Activated T-cell treated with anti-CD3 and anti-CD28 coated beads, Interleukin-2, amount 50 U/mL, for 4 hours (primary cell): ENCODE data around the gene CA10. TPM values are rescaled to one million over a fixed set of nuclear protein-coding genes. Genes with fewer than 3 reads are reported as not detected.

ENCODE experiments used
- ATAC-seq, 2 donors: fragments of 200-7000 bp; cut with Tn5 transposase; one replicate each; pipeline ENCODE4 v1.10.0; 2021
- DNase-seq: peaks from one replicate; pipeline ENCODE4 v3.0.0-alpha.2; 2020
- H3K27me3 Mint-ChIP-seq: one replicate; pipeline ENCODE4 v1.8.0; 2021; ENCODE audit warnings: low read depth, mixed read lengths
- H3K36me3 Mint-ChIP-seq: one replicate; pipeline ENCODE4 v1.8.0; 2022; ENCODE audit warnings: mixed read lengths; ENCODE audit not compliant: insufficient read depth
- H3K4me1 Mint-ChIP-seq: one replicate; pipeline ENCODE4 v1.8.0; 2021; ENCODE audit warnings: low read depth, mixed read lengths
- H3K4me3 Mint-ChIP-seq: one replicate; pipeline ENCODE4 v1.8.0; 2021; ENCODE audit warnings: mild to moderate bottlenecking, moderate library complexity, mixed read lengths
- H3K9me3 Mint-ChIP-seq: one replicate; pipeline ENCODE4 v1.8.0; 2021; ENCODE audit warnings: mixed read lengths
- total RNA-seq, 3 donors: library from RNA; stranded (reverse); gene quantifications; one replicate each; pipeline ENCODE4 v1.2.1, GENCODE V29; 2021

The CA10 gene
- total RNA-seq, 3 donors from 2014 or later, result not detected

DNA sequence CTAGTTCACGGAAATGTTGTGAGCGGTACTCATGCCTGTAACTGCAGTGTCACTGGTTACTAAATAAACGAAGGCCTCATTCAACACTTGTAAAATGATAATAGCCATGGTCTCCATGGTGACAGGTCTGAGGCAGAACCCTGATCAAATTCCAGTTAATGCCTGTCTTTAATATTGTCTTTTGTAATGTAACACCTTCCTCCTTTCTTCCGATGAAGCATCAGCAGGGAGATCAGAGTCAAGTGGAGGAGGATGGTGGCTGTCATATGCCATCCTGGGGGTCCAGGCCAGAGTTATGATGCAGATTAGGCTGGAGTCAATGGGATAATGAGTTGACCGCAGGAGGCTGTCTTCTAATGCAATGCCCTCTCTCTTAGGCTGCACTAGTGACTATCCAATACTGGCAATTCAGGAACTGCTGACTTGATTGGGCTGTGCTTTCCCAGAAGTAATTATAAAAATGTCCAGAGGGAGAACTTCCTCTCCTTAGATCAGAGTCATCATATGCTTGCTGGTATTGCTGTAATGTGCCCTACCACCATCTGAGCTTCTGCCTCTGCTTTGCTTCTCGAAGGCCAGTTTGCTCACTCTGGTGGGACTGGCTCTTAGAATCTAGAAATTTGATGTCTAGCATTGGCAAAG, 419.1 kb downstream of the CA10 start:
- Mint-ChIP-seq H3K27me3 (peaks cover 6% of the 10 kb centered on the region), H3K36me3 (no peaks in the 10 kb centered on the region)

DNA sequence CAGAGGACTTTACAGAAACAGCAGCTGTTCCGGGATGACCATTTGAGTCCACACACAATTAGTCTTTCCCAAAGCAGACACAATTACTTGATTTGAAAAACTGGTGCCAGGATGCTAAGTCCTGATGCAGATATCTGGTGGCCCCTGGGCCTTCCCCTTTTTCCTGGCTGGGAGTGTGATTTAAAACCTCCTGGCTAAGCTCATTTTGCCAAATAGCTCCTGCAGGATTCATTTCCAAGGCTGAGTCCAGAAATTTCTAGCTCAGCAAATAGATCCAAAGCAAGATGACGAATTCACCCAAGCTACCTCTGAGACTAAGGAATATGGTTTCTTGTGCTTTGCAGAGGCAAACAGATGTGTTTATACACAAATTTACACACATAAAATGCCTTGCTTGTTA, 422.2 kb downstream of the CA10 start:
- Mint-ChIP-seq H3K4me1 (no peaks in the 10 kb centered on the region), H3K36me3 (no peaks in the 10 kb centered on the region), H3K9me3 (no peaks in the 10 kb centered on the region), H3K27me3 (peaks cover 14% of the 10 kb centered on the region), H3K4me3 (no peak overlapping the region)
- ATAC-seq (no peak), DNase-seq (no peak)

More for the DNA sequence above, 419.1 kb downstream of the CA10 start:
- Mint-ChIP-seq H3K9me3 (no peaks in the 10 kb centered on the region), H3K4me3 (no peak overlapping the region), H3K4me1 (no peaks in the 10 kb centered on the region)
- ATAC-seq (no peak), DNase-seq (no peak)

DNA sequence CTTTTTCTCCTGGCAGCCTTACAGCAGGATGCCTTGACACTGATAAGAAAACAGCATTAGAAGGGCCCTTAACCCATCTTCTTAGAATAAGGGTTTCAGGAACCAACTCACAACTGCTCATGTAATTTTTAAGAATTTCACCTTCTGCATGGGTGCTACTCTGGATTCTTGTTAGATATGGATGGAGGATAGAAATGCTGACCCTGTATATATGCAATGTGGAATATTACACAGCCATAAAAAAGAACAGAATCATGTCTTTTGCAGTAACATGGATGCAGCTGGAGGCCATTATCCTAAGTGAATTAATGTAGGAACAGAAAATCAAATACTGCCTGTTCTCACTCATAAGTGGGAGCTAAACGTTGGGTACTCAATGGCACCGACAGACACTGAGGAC, 423.5 kb downstream of the CA10 start:
- no peak for DNase-seq
- no peak overlapping the region for H3K4me3 Mint-ChIP-seq
- H3K36me3 Mint-ChIP-seq, result no peaks in the 10 kb centered on the region
- ATAC-seq, result no peak
- H3K27me3 Mint-ChIP-seq, result peaks cover 12% of the 10 kb centered on the region
- no peaks in the 10 kb centered on the region for H3K9me3 Mint-ChIP-seq
- no peaks in the 10 kb centered on the region for H3K4me1 Mint-ChIP-seq

DNA sequence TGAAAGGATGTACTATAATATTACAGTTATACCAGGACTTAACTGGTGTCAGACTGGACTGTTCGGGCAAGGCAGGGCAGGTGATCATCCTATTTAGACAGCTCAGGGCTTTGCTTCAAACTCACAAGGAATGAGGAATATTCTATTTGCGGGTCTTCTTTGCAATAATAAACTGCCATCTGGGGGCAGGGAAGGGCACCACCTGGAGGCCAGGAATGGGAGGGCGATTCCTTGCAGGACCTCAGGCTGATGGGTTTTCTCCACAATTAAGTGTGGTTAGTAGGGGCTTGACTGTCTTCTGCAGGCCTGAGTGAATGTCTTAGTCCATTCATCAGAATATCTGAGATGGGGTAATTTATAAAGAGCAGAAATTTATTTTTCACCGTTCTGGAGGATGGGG, 424.1 kb downstream of the CA10 start:
- H3K9me3 Mint-ChIP-seq, result no peaks in the 10 kb centered on the region
- H3K36me3 Mint-ChIP-seq, result no peaks in the 10 kb centered on the region
- DNase-seq, result no peak
- no peaks in the 10 kb centered on the region for H3K4me1 Mint-ChIP-seq
- peaks cover 12% of the 10 kb centered on the region for H3K27me3 Mint-ChIP-seq
- ATAC-seq, result no peak
- H3K4me3 Mint-ChIP-seq, result no peak overlapping the region

DNA sequence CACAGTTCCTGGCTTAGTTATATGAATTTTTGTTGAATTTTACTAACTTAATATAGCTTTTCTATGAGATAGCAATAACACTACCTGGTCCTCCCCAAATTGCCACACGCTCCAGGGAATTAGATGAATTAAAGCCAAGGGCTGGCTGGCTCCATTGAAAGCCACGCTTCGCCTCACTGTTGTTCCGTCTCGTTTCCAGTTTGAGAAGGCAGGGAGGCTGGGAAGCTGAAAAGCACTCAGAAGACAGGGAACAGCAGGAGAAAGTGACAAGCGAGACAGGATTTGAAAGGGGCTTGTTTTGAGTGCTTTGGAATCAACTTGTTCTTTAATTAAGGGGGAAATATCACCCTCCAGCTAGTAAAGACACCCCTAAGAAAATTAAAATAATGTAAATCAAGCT, 425.3 kb downstream of the CA10 start:
- no peaks in the 10 kb centered on the region for H3K36me3 Mint-ChIP-seq
- peaks cover 20% of the 10 kb centered on the region for H3K27me3 Mint-ChIP-seq
- ATAC-seq, result no peak
- DNase-seq, result no peak
- H3K4me3 Mint-ChIP-seq, result no peak overlapping the region
- no peaks in the 10 kb centered on the region for H3K9me3 Mint-ChIP-seq
- no peaks in the 10 kb centered on the region for H3K4me1 Mint-ChIP-seq

DNA sequence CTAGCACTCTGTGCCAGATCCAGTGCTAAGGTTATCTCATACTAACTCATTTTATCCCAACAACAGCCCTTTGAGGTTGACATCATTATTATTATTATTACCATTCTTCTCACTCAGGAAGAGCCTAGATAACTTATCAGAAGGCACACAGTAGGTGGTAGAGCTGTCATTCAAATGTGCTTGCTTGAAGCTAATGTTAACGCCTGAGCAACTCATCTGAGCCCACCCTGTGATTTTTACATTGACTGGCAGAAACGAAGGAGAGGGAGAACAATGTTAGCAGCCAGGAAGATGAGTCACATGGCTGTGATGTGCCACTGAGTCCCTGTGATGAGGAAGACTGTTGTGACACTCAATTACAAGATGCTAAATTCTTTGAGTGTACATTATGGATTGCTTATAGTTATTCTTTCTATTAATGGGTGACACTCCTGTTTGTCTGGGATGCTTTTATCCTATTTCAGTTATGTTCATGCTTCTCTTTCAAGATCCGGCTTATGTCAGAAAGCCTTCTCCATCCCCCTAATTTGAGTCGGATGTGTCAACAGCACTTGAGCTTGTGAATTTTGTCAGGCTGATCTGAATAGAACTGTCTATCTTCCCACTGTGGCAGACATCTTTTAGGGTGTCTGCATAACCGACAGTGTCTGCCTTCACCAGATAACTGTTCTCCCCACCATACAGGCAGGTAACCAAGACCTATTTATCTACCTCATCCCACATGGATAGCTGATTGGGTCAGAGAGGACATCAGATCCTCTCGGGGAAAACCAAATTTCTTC, 426.4 kb downstream of the CA10 start:
- Mint-ChIP-seq H3K27me3 (peaks cover 20% of the 10 kb centered on the region), H3K9me3 (no peaks in the 10 kb centered on the region), H3K36me3 (no peaks in the 10 kb centered on the region), H3K4me3 (no peak overlapping the region), H3K4me1 (no peaks in the 10 kb centered on the region)
- ATAC-seq (no peak), DNase-seq (no peak)

DNA sequence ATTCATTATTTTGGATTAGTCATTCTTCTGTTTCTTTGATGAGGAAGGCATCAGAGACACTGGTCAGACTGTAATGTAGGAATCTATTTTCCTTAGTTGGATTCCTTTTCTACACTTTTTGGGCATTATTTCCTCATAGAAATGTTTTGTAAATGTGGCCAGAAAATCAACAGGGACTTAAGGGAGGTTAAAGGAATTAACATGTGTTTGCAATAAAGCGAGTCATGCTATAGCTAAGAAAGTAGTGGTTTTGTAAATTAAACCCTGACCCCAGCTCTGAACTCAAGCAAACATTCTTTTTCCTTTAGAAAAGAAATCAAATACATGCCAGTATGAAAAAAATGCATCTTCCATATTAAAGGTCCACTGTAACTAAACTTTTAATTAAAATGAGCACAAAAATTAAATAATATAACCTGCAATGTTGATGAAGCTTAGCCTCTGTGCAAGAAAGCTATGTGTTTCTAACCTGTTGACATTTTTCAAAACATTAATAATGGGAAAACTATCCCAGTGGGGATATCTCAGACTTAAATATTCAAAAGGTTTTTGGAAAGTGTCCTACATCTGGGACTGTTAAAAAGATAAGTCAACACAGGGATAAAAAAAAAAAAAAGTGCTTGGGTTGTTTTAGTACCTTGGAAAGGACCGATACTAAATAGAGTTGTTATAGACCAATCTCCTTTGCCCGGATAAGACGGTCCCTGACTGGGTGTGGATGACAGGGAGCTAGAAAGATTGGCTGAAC, 428.0 kb downstream of the CA10 start:
- ATAC-seq (no peak), DNase-seq (no peak)
- Mint-ChIP-seq H3K36me3 (no peaks in the 10 kb centered on the region), H3K9me3 (no peaks in the 10 kb centered on the region), H3K27me3 (peaks cover 20% of the 10 kb centered on the region), H3K4me3 (no peak overlapping the region), H3K4me1 (no peaks in the 10 kb centered on the region)

DNA sequence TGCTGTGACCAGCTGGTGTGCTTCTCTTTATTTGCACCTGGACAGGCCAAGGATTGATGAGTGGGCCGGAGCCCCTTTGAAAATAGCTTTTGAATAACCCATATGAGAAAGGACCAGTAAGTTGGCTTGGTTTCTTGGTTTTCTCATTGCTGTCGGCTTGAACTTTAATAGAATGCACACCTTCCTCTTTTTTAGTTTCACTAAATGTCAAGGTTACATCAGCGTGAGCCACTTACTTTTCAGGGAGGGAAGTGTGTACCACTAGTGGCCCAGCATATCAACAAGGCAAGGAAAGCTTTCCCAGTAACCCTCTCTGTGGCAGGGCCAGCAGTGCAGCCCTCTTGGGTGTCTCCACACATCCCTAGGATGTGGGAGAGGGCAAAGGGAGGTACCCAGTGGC, 433.3 kb downstream of the CA10 start:
- Mint-ChIP-seq H3K27me3 (peaks cover 8% of the 10 kb centered on the region), H3K36me3 (no peaks in the 10 kb centered on the region), H3K9me3 (peaks cover 4% of the 10 kb centered on the region), H3K4me1 (no peaks in the 10 kb centered on the region), H3K4me3 (no peak overlapping the region)
- ATAC-seq (no peak), DNase-seq (no peak)

DNA sequence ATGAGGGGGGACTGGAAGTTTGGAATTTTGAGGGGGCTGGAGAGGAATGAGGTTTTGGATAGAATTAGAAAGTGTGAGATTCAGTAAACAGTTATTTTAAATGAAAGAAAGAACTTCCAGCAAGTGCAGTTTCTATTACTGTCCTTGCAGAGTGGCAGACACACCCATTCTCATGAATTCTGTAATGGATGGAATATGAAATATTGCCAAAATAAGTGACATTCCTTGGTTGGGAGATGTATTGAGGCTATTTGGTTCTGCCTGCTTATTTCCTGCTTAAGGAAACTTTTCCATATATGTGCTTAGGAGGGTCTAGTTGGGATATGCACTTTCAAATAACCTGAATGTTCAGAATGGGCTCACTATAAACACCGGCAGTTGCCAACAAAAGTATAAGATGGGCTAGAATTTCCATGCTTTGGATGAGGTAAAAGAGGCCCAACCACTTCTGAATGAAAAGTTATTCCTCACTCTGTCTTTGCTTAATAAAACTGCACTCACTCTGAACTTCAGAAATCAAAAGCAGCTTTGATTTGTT, 434.4 kb downstream of the CA10 start:
- ATAC-seq, result no peak
- Mint-ChIP-seq H3K27me3 (peaks cover 7% of the 10 kb centered on the region), H3K4me1 (no peaks in the 10 kb centered on the region), H3K9me3 (peaks cover 4% of the 10 kb centered on the region), H3K36me3 (no peaks in the 10 kb centered on the region), H3K4me3 (no peak overlapping the region)
- no peak for DNase-seq

DNA sequence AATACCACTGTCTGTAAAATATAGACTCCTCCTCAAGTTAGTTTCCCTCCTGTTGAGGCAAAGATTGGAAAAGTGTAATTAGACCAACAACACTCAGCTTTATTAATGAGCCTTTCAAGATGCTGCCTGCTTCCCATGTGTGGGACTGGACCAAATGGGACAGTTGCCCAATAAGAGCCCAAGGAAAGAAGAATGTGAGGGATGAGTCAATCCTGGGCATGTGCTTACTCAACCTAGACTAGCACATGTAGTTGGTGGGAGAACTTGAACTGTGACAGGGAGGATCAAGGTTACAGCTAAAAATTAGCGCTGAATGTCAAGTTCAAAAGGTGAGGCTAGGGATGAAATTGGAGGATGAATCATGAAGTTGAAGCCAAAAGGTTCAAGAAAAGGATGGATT, 435.5 kb downstream of the CA10 start:
- DNase-seq (no peak), ATAC-seq (no peak)
- Mint-ChIP-seq H3K36me3 (no peaks in the 10 kb centered on the region), H3K27me3 (peaks cover 4% of the 10 kb centered on the region), H3K4me3 (no peak overlapping the region), H3K4me1 (no peaks in the 10 kb centered on the region), H3K9me3 (peaks cover 4% of the 10 kb centered on the region)

DNA sequence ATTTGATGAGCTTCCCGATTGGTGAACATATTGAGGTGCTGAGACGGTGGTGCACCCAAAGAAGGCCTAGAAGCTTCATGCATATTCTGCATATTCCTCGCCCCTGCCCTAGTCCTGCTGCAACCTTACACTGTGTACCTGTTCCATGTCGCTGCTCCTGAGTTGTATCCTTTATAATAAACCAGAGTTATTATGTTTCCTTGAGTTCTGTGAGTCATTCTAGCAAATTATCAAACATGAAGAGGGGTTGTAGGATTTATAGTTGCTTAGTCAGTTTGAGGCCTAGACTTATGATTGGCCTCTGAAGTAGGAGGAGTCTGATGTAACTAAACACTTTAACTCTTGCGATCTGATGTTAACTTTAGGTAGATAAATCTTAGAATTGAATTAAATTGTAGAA, 436.8 kb downstream of the CA10 start:
- Mint-ChIP-seq H3K4me3 (no peak overlapping the region), H3K9me3 (peaks cover 4% of the 10 kb centered on the region), H3K4me1 (no peaks in the 10 kb centered on the region), H3K27me3 (peaks cover 4% of the 10 kb centered on the region), H3K36me3 (no peaks in the 10 kb centered on the region)
- no peak for DNase-seq
- ATAC-seq, result no peak

DNA sequence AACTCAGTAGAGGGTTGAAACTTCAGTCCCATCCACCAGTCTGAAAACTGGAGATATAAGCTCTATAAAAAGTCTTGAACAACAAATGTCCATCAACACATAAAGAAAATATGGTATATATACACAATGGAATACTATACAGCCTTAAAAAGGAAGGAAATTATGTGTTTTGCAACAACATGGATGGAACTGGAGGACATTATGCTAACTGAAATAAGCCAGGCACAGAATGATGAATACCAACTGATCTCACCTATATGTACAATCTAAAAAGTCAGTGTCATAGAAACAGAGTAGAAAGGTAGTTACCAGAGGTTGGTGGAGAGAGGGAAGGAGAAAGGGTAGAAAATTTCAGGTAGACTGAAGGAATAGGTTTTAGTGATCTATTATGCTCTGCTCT, 438.1 kb downstream of the CA10 start:
- Mint-ChIP-seq H3K9me3 (peaks cover 4% of the 10 kb centered on the region), H3K27me3 (peaks cover 4% of the 10 kb centered on the region), H3K4me3 (no peak overlapping the region), H3K4me1 (no peaks in the 10 kb centered on the region), H3K36me3 (no peaks in the 10 kb centered on the region)
- ATAC-seq, result no peak
- no peak for DNase-seq

DNA sequence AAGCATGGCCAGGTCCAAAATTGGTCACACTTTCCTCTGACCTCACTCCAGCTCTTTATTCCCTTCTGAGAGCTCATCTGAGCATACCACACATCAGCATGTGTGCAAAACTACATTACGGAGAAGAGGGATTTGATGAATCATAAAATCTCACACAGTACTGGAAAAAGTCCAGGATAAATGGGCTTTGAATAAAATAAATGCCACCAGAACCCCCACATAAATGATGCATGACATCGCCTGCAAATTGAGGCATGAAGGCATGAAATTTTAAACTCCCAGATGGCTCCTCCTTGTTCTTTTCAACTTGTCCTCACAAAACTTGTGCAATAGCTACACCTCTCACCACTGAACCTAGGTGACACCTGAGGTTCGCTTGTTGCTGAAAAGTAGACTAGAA, 439.5 kb downstream of the CA10 start:
- no peaks in the 10 kb centered on the region for H3K4me1 Mint-ChIP-seq
- ATAC-seq (no peak), DNase-seq (no peak)
- H3K36me3 Mint-ChIP-seq, result no peaks in the 10 kb centered on the region
- H3K27me3 Mint-ChIP-seq, result peaks cover 4% of the 10 kb centered on the region
- H3K4me3 Mint-ChIP-seq, result no peak overlapping the region
- peaks cover 4% of the 10 kb centered on the region for H3K9me3 Mint-ChIP-seq

DNA sequence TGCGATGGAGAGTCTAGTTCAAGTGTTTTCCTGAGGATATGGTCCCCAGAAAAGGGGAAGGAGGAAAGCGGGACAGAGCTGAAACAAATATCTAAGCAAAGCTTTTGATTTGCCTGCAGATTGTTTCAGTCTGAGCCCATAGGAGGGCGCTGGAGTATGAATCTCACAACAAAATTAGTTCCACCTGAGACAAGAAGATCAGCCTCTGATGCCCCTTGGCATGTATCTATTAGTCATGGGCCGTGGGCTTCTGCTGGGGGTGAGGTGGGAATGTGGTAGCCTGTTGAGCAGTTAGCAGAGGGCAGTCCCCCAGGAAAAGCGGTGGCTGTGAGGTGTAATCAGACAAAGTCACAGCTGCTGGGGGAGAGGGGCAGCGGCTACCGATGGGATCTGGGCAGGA, 446.9 kb downstream of the CA10 start:
- H3K36me3 Mint-ChIP-seq, result no peaks in the 10 kb centered on the region
- H3K9me3 Mint-ChIP-seq, result no peaks in the 10 kb centered on the region
- H3K4me3 Mint-ChIP-seq, result no peak overlapping the region
- DNase-seq (no peak), ATAC-seq (no peak)
- no peaks in the 10 kb centered on the region for H3K4me1 Mint-ChIP-seq
- peaks cover 13% of the 10 kb centered on the region for H3K27me3 Mint-ChIP-seq

DNA sequence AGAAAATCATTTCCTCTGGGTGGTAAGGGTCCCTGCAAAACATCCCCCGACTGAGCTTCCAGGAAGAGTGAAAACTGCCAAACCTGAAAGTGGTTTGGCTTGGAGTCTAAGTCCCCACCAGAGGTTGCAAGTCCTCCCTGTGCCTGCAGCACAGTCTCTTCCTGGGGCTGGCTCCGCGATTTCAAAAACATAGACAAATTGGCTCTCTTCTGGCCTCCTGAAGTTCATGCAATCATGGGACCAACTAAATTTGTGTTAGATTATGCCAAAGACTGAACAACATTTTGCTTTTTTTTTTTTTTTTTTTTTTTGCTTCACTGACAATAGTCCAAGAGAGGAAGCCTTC, 447.9 kb downstream of the CA10 start:
- no peak overlapping the region for H3K4me3 Mint-ChIP-seq
- H3K36me3 Mint-ChIP-seq, result no peaks in the 10 kb centered on the region
- H3K4me1 Mint-ChIP-seq, result no peaks in the 10 kb centered on the region

More for the DNA sequence above, 447.9 kb downstream of the CA10 start:
- H3K9me3 Mint-ChIP-seq, result no peaks in the 10 kb centered on the region
- ATAC-seq (no peak), DNase-seq (no peak)
- peaks cover 13% of the 10 kb centered on the region for H3K27me3 Mint-ChIP-seq
